Activated B cell treated with CpG ODN at 0.5 μM for 24 hours (primary cell): ENCODE measurements around the gene ARL13B. TPM values are rescaled to one million over a fixed set of nuclear protein-coding genes. Genes with fewer than 3 reads are reported as not detected.

Experiments used
- ATAC-seq: fragments of 200-7000 bp; cut with Tn5 transposase; one replicate; pipeline ENCODE4 v1.10.0; 2021; ENCODE audit warnings: low read depth, mild to moderate bottlenecking, moderate library complexity
- CTCF ChIA-PET: fragments of 350-600 bp; sonication (Branson Sonifier 250); formaldehyde crosslinking; loops from one replicate; lab custom pipeline; 2021; ENCODE audit warnings: antibody characterized with exemption; lab: Charles Lee
- POLR2A ChIA-PET: fragments of 350-600 bp; sonication (Branson Sonifier 250); formaldehyde crosslinking; loops from one replicate; lab custom pipeline; 2021; ENCODE audit warnings: antibody characterized with exemption; lab: Charles Lee
- DNase-seq: peaks from one replicate; pipeline ENCODE4 v3.0.0; 2022
- H3K27ac Mint-ChIP-seq: one replicate; pipeline ENCODE4 v1.8.0; 2020; ENCODE audit warnings: mixed read lengths
- H3K27me3 Mint-ChIP-seq: one replicate; pipeline ENCODE4 v1.8.0; 2021; ENCODE audit warnings: mixed read lengths
- H3K36me3 Mint-ChIP-seq: one replicate; pipeline ENCODE4 v1.8.0; 2021; ENCODE audit warnings: low read depth, mixed read lengths
- H3K4me1 Mint-ChIP-seq: one replicate; pipeline ENCODE4 v1.8.0; 2021; ENCODE audit warnings: mixed read lengths
- H3K4me3 Mint-ChIP-seq: one replicate; pipeline ENCODE4 v1.8.0; 2020; ENCODE audit warnings: mild to moderate bottlenecking, mixed read lengths
- H3K9me3 Mint-ChIP-seq: one replicate; pipeline ENCODE4 v1.8.0; 2020; ENCODE audit warnings: mixed read lengths
- CTCF ChIP-seq: fragments of 200-600 bp; IDR thresholded peaks from one replicate; pipeline ENCODE4 v1.8.0; 2022; ENCODE audit warnings: antibody characterized with exemption, mild to moderate bottlenecking
- intact Hi-C: fragments of 100-400 bp; cut with micrococcal nuclease; formaldehyde crosslinking; loops from one replicate; pipeline ENCODE4 v1.15.1; 2024
- total RNA-seq: library from RNA; stranded (reverse); gene quantifications from 2 replicates; pipeline ENCODE4 v1.2.3, GENCODE V29; 2022

The ARL13B gene
- total RNA-seq, 1 donor from 2014 or later: 12.1 TPM

GRCh38 chr3:94001191-94001590 lies 21.2 kb downstream of the ARL13B start:
- ATAC-seq (no peak), DNase-seq (no peak)
- no peak for TF ChIP-seq CTCF
- ChIA-PET CTCF (interaction anchor here (2.2 kb wide), 1 partner anchor 68 kb away, joined by 8 read pairs; no protein-coding TSS in a partner anchor), POLR2A (interaction anchor here (1.6 kb wide), 1 partner anchor 68 kb away, joined by 3 read pairs; no protein-coding TSS in a partner anchor)
- intact Hi-C loops: no loop called here
- Mint-ChIP-seq H3K9me3 (no peaks in the 10 kb centered on the region), H3K4me1 (peaks cover 4% of the 10 kb centered on the region), H3K36me3 (peaks cover 18% of the 10 kb centered on the region), H3K27ac (no peak overlapping the region), H3K27me3 (no peaks in the 10 kb centered on the region), H3K4me3 (no peak overlapping the region)

- no peaks in the 10 kb centered on the region for H3K9me3 Mint-ChIP-seq
- H3K36me3 Mint-ChIP-seq: peaks cover 14% of the 10 kb centered on the region
- DNase-seq (no peak), ATAC-seq (no peak)
- no peak overlapping the region for H3K4me3 Mint-ChIP-seq
- CTCF ChIA-PET: interaction anchor here (2.2 to 3.6 kb wide), 2 partner anchors 67 to 68 kb away, joined by 8 to 29 read pairs; no protein-coding TSS in a partner anchor
- intact Hi-C loops: no loop called here
- peaks cover 4% of the 10 kb centered on the region for H3K4me1 Mint-ChIP-seq
- TF ChIP-seq CTCF: no peak
- H3K27ac Mint-ChIP-seq: no peak overlapping the region
- POLR2A ChIA-PET: interaction anchor here (1.6 kb wide), 1 partner anchor 67 kb away, joined by 3 read pairs; no protein-coding TSS in a partner anchor
- H3K27me3 Mint-ChIP-seq: no peaks in the 10 kb centered on the region
These were observed 22.0 kb downstream of the ARL13B start for GRCh38 chr3:94001827-94002495.

- no peak for TF ChIP-seq CTCF
- peaks cover 7% of the 10 kb centered on the region for H3K36me3 Mint-ChIP-seq
- peaks cover 4% of the 10 kb centered on the region for H3K4me1 Mint-ChIP-seq
- POLR2A ChIA-PET: interaction anchor here (1.0 kb wide), 1 partner anchor 59 kb away, joined by 5 read pairs; the partner anchor contains the start of genes DHFR2 and NSUN3
- peak overlapping the region; percentile 38 for H3K4me3 Mint-ChIP-seq
- CTCF ChIA-PET: interaction anchor here (0.6 to 3.6 kb wide), 6 partner anchors 56 to 78 kb away, joined by 3 to 29 read pairs (median 6); partner anchors contain the start of genes DHFR2 and NSUN3
- DNase-seq: no peak
- H3K27me3 Mint-ChIP-seq: no peaks in the 10 kb centered on the region
- peak; percentile 66 for ATAC-seq
- intact Hi-C loops: loop anchor here (1.0 to 2.0 kb wide), 3 partner anchors 24 to 245 kb away; partner anchors contain the start of gene ARL13B
- H3K9me3 Mint-ChIP-seq: no peaks in the 10 kb centered on the region
- H3K27ac Mint-ChIP-seq: no peak overlapping the region
These were observed 24.5 kb downstream of the ARL13B start for GRCh38 chr3:94004301-94004910.

GRCh38 chr3:94008253-94008652 lies 28.3 kb downstream of the ARL13B start:
- ChIA-PET CTCF (interaction anchor here (1.1 kb wide), 1 partner anchor 61 kb away, joined by 4 read pairs; no protein-coding TSS in a partner anchor), POLR2A (no interaction called here)
- Mint-ChIP-seq H3K36me3 (peaks cover 4% of the 10 kb centered on the region), H3K4me1 (peaks cover 4% of the 10 kb centered on the region), H3K9me3 (no peaks in the 10 kb centered on the region), H3K27me3 (no peaks in the 10 kb centered on the region), H3K4me3 (no peak overlapping the region), H3K27ac (no peak overlapping the region)
- no peak for DNase-seq
- TF ChIP-seq CTCF: no peak
- no peak for ATAC-seq
- intact Hi-C loops: no loop called here

GRCh38 chr3:94009608-94010007 lies 29.7 kb downstream of the ARL13B start:
- Mint-ChIP-seq H3K27me3 (no peaks in the 10 kb centered on the region), H3K4me3 (no peak overlapping the region), H3K36me3 (peaks cover 4% of the 10 kb centered on the region), H3K27ac (no peak overlapping the region), H3K9me3 (no peaks in the 10 kb centered on the region), H3K4me1 (peaks cover under 1% of the 10 kb centered on the region)
- ChIA-PET CTCF (no interaction called here), POLR2A (no interaction called here)
- no peak for ATAC-seq
- DNase-seq: no peak
- no peak for TF ChIP-seq CTCF
- intact Hi-C loops: no loop called here
